ENCODE results near the gene TP53I13. TPM values are rescaled to one million over a fixed set of nuclear protein-coding genes. Genes with fewer than 3 reads are reported as not detected.
A peak's percentile ranks its signal among the peaks of the same experiment; 100 is the strongest.

TP53I13 gene
- total and polyA plus RNA-seq, 11 donors: 23.8 to 93.0 (median 42.7) TPM

GRCh38 chr17:29617481-29618271 is 49.2 kb downstream of the TP53I13 start:
- no peaks in the 10 kb centered on the region for H3K27me3 ChIP-seq
- H3K27ac ChIP-seq: peak overlapping the region in 8 of 12 donors; percentile 23 to 90 (median 44)
- TF ChIP-seq POLR2A (IDR thresholded peaks at IDR 0.05): no peak
- TF ChIP-seq, protein P1, sequence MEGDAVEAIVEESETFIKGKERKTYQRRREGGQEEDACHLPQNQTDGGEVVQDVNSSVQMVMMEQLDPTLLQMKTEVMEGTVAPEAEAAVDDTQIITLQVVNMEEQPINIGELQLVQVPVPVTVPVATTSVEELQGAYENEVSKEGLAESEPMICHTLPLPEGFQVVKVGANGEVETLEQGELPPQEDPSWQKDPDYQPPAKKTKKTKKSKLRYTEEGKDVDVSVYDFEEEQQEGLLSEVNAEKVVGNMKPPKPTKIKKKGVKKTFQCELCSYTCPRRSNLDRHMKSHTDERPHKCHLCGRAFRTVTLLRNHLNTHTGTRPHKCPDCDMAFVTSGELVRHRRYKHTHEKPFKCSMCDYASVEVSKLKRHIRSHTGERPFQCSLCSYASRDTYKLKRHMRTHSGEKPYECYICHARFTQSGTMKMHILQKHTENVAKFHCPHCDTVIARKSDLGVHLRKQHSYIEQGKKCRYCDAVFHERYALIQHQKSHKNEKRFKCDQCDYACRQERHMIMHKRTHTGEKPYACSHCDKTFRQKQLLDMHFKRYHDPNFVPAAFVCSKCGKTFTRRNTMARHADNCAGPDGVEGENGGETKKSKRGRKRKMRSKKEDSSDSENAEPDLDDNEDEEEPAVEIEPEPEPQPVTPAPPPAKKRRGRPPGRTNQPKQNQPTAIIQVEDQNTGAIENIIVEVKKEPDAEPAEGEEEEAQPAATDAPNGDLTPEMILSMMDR (IDR thresholded peaks at IDR 0.05): peak; percentile 38 to 73 (median 64)
- peaks cover 0 to 10% (median 0%) of the 10 kb centered on the region in 9 donors for H3K36me3 ChIP-seq
- DNase-seq: peak; percentile 73 to 93 (median 81)
- 20 to 52% (median 26%) methylated on average over 18 to 68 of the region's 68 CpGs for WGBS, 4 donors
- H3K4me1 ChIP-seq: peaks cover 6 to 93% (median 72%) of the 10 kb centered on the region in 12 donors
- ATAC-seq: peak in 3 of 4 donors; percentile 1 to 18 (median 5)
- intact Hi-C loops (cut with DNase I): loop anchor here in 1 of 10 donors (5.0 kb wide), 2 partner anchors 35 to 160 kb away; no protein-coding TSS in a partner anchor
- H3K4me3 ChIP-seq: peak overlapping the region in 11 of 12 donors; percentile 4 to 61 (median 39)
- no peaks in the 10 kb centered on the region for H3K9me3 ChIP-seq

DNA sequence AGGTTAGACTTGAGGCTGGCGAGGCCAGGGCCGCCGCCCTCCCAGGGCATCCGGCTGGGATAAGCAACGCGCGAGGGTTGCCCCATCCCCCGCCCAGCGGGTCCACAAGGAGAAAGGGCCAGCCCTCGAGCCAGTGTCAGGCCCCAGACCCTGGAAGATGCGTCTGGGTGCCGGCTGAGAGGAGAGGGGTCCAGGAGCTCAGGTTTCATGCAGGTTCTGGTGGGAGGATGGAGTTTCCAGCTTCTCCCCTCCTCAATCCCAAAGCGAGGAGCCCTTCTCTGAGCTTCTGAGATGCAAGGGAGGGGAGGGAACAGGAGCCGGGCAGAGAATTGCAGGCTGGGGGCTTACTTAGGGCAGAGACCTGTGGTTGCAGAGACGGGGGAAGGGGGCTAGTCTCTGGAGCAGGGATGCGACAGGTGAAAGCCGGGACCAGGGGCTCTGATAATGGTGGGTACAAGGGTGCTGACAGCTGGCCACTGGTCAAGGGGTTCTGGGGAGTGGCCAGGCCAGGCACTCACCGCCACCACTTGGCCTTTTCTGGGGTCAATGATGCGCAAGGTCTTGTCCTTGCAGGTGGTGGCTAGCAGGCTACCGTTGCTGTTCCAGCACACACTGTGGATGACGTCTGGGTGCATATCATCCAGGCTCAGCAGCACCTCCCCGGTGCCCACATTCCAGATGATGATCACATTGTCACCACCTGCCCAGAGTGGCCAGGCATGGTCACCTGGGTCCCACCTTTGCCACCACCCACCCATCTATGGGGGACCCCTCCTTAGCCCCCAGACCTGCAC is 50.0 kb downstream of the TP53I13 start:
- Histone ChIP-seq H3K36me3 (peaks cover 0 to 10% (median 0%) of the 10 kb centered on the region in 9 donors), H3K4me1 (peaks cover 6 to 91% (median 72%) of the 10 kb centered on the region in 12 donors), H3K27ac (peak overlapping the region in 10 of 12 donors; percentile 29 to 98 (median 72)), H3K9me3 (no peaks in the 10 kb centered on the region), H3K27me3 (no peaks in the 10 kb centered on the region), H3K4me3 (peak overlapping the region in 9 of 12 donors; percentile 27 to 61 (median 43))
- WGBS, 4 donors: 45 to 65% (median 47%) methylated on average over 15 to 22 of the region's 22 CpGs
- TF ChIP-seq POLR2A (IDR thresholded peaks at IDR 0.05): no peak
- TF ChIP-seq, protein P1 (IDR thresholded peaks at IDR 0.05): peak in 4 of 12 donors; percentile 3 to 16 (median 6)
- DNase-seq (peak in 1 of 5 donors; percentile 38), ATAC-seq (no peak)
- intact Hi-C loops (cut with DNase I): loop anchor here in 1 of 10 donors (5.0 kb wide), 2 partner anchors 36 to 159 kb away; no protein-coding TSS in a partner anchor

GRCh38 chr17:29619251-29619650 is 50.8 kb downstream of the TP53I13 start:
- TF ChIP-seq, protein P1 (IDR thresholded peaks at IDR 0.05): peak in 11 of 12 donors; percentile 27 to 64 (median 42)
- no peak for TF ChIP-seq POLR2A (IDR thresholded peaks at IDR 0.05)
- H3K27me3 ChIP-seq: no peaks in the 10 kb centered on the region
- peak overlapping the region in 1 of 12 donors; percentile 10 for H3K4me3 ChIP-seq
- peak overlapping the region; percentile 20 to 98 (median 87) for H3K27ac ChIP-seq
- peaks cover 3 to 84% (median 65%) of the 10 kb centered on the region in 12 donors for H3K4me1 ChIP-seq
- peak; percentile 56 to 75 (median 67) for ATAC-seq
- H3K36me3 ChIP-seq: peaks cover 0 to 10% (median 0%) of the 10 kb centered on the region in 9 donors
- H3K9me3 ChIP-seq: no peaks in the 10 kb centered on the region
- intact Hi-C loops (cut with DNase I): loop anchor here in 1 of 10 donors (5.0 kb wide), 2 partner anchors 37 to 158 kb away; no protein-coding TSS in a partner anchor
- DNase-seq: peak in 4 of 5 donors; percentile 67 to 84 (median 80)
